GM12878 (cell line): ENCODE results near the gene TAC3. TPM values are rescaled to one million over a fixed set of nuclear protein-coding genes. Genes with fewer than 3 reads are reported as not detected.

Experiments used
- BHLHE40 ChIP-seq, 2 experiments: fragments of 450-650 bp in 1 of 2; IDR thresholded peaks; 2 replicates each; pipeline ENCODE4 v1.6.1; 2011 to 2017; ENCODE audit warnings: low read depth in 2 of 2, borderline replicate concordance in 1 of 2, improper control_type of control experiment in 1 of 2, low read length in 1 of 2, mild to moderate bottlenecking in 1 of 2
- HCFC1 ChIP-seq: fragments of 150-350 bp; IDR thresholded peaks from 2 replicates; pipeline ENCODE4 v1.6.1; 2014; ENCODE audit warnings: low read length
- JUNB ChIP-seq: IDR thresholded peaks from 2 replicates; pipeline ENCODE4 v1.6.1; 2016; ENCODE audit warnings: antibody characterized with exemption, mild to moderate bottlenecking
- NFXL1 ChIP-seq: fragments of 450-650 bp; IDR thresholded peaks from 2 replicates; pipeline ENCODE4 v1.6.1; 2017; ENCODE audit warnings: antibody characterized with exemption, mild to moderate bottlenecking, borderline replicate concordance
- RAD21 ChIP-seq: IDR thresholded peaks from 2 replicates; pipeline ENCODE4 v1.6.1; 2011; ENCODE audit warnings: mild to moderate bottlenecking, low read depth, low read length, moderate library complexity; ENCODE audit not compliant: insufficient read depth
- SIN3A ChIP-seq: IDR thresholded peaks from 2 replicates; pipeline ENCODE4 v1.6.1; 2012; ENCODE audit warnings: low read depth, low read length, improper control_type of control experiment
- SMC3 ChIP-seq: IDR thresholded peaks from 2 replicates; pipeline ENCODE4 v1.6.1; 2011; ENCODE audit warnings: low read length, improper control_type of control experiment, borderline replicate concordance
- SUPT20H ChIP-seq: IDR thresholded peaks from 2 replicates; pipeline ENCODE4 v1.6.1; 2011; ENCODE audit warnings: low read depth, mild to moderate bottlenecking, low read length, moderate library complexity, borderline replicate concordance; ENCODE audit not compliant: control insufficient read depth
- TARDBP ChIP-seq: IDR thresholded peaks from 2 replicates; pipeline ENCODE4 v1.6.1; 2016; ENCODE audit warnings: borderline replicate concordance
- YBX1 ChIP-seq: fragments of 450-650 bp; IDR thresholded peaks from 2 replicates; pipeline ENCODE4 v1.6.1; 2016; ENCODE audit warnings: antibody characterized with exemption
- ZNF24 ChIP-seq: fragments of 450-650 bp; IDR thresholded peaks from 2 replicates; pipeline ENCODE4 v1.6.1; 2017; ENCODE audit warnings: antibody characterized with exemption, mild to moderate bottlenecking
- polyA plus RNA-seq, 11 experiments: library from polyadenylated mRNA; depleted of rRNA in 4 of 11; unstranded in 6 of 11; stranded (reverse) in 5 of 11; fragments of >200 nt; fragmentation: Nextera tagmentation in 4 of 11; fragmentation: Illumina TruSeq in 1 of 11; extraction: Ambion mirVana in 4 of 11; extraction: Trizol in 1 of 11; gene quantifications; 1 replicate in 1 of 11; 2 replicates in 10 of 11; pipeline versions ENCODE4 v1.2.1 to v1.2.3, GENCODE V29; 2011 to 2016; ENCODE audit warnings: inconsistent platforms in 2 of 11, missing spikeins in 2 of 11, low read depth in 1 of 11
- total RNA-seq, 4 experiments: library from RNA; depleted of rRNA in 3 of 4; stranded (reverse); fragments of >200 nt in 3 of 4; fragmentation: Illumina TruSeq in 1 of 4; extraction: Trizol in 1 of 4; gene quantifications; 2 replicates each; pipeline versions ENCODE4 v1.2.1 to v1.2.3, GENCODE V29; 2013 to 2021
- TF ChIP-seq, protein P1 (sequence below): fragments of 450-650 bp; conservative IDR thresholded peaks from 2 replicates; pipeline ENCODE4 v1.6.1; 2017; ENCODE audit warnings: mild to moderate bottlenecking, moderate library complexity
- TF ChIP-seq, protein P2 (sequence below): IDR thresholded peaks from 2 replicates; pipeline ENCODE4 v1.6.1; 2011; ENCODE audit warnings: low read depth, mild to moderate bottlenecking, low read length, moderate library complexity, borderline replicate concordance; ENCODE audit errors: extremely low read depth
- TF ChIP-seq, protein P3 (sequence below): fragments of 450-650 bp; IDR thresholded peaks from 2 replicates; pipeline ENCODE4 v1.6.1; 2017; ENCODE audit warnings: low read depth, mild to moderate bottlenecking, moderate library complexity
- TF ChIP-seq, protein P4 (sequence below): fragments of 450-650 bp; IDR thresholded peaks from 2 replicates; pipeline ENCODE4 v1.6.1; 2018; ENCODE audit warnings: borderline replicate concordance, mild to moderate bottlenecking; ENCODE audit not compliant: partially characterized antibody
- TF ChIP-seq, protein P5 (sequence below): IDR thresholded peaks from 2 replicates; pipeline ENCODE4 v1.6.1; 2011; ENCODE audit warnings: low read depth, low read length, improper control_type of control experiment, borderline replicate concordance
- TF ChIP-seq, protein P6 (sequence below): fragments of 450-650 bp; IDR thresholded peaks from 2 replicates; pipeline ENCODE4 v1.6.1; 2017; ENCODE audit warnings: antibody characterized with exemption, mild to moderate bottlenecking, moderate library complexity

TAC3 gene
- total and polyA plus RNA-seq, 10 of the 15 experiments (the other 5 are each of a cell fraction or from before 2014, with no cell fraction given), result 0.11 to 0.18 (median 0.13) TPM; not detected in 7

DNA sequence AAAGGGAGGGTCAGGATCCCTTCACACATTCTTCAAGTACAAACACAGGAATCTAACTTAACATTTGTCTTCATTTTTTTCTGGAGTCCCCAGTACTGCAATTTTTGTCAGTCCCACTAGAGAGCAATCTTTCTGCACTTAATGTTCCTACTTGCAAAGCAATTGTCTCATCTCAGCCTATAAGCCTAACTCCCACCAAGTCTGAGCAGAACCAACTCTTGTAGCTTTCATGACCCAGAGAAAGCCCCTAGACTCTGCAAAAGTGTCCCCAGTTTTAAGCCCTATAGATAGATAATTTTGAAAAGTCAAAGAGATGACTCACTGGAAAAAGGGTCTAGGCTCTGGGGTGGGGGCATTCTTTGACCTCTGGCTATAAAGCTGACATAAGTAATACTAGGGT, 8.2 kb downstream of the TAC3 start (continued):
- TF ChIP-seq YBX1 (no peak), TARDBP (no peak), RAD21 (peak; percentile 84), SMC3 (peak; percentile 83), HCFC1 (no peak), NFXL1 (no peak), ZNF24 (no peak), SIN3A (no peak), JUNB (0 out of 2 replicates have a peak, but pooled peaks have one; percentile 8), BHLHE40 (IDR thresholded peaks at IDR 0.05; ENCODE audit: borderline replicate concordance in 1 of 2, low read depth in 2 of 2, low read length in 1 of 2) (no peak), SUPT20H (no peak)
- TF ChIP-seq, protein P1, sequence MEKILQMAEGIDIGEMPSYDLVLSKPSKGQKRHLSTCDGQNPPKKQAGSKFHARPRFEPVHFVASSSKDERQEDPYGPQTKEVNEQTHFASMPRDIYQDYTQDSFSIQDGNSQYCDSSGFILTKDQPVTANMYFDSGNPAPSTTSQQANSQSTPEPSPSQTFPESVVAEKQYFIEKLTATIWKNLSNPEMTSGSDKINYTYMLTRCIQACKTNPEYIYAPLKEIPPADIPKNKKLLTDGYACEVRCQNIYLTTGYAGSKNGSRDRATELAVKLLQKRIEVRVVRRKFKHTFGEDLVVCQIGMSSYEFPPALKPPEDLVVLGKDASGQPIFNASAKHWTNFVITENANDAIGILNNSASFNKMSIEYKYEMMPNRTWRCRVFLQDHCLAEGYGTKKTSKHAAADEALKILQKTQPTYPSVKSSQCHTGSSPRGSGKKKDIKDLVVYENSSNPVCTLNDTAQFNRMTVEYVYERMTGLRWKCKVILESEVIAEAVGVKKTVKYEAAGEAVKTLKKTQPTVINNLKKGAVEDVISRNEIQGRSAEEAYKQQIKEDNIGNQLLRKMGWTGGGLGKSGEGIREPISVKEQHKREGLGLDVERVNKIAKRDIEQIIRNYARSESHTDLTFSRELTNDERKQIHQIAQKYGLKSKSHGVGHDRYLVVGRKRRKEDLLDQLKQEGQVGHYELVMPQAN, result no peak
- TF ChIP-seq, protein P2, sequence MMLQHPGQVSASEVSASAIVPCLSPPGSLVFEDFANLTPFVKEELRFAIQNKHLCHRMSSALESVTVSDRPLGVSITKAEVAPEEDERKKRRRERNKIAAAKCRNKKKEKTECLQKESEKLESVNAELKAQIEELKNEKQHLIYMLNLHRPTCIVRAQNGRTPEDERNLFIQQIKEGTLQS, result no peak
- TF ChIP-seq, protein P3, sequence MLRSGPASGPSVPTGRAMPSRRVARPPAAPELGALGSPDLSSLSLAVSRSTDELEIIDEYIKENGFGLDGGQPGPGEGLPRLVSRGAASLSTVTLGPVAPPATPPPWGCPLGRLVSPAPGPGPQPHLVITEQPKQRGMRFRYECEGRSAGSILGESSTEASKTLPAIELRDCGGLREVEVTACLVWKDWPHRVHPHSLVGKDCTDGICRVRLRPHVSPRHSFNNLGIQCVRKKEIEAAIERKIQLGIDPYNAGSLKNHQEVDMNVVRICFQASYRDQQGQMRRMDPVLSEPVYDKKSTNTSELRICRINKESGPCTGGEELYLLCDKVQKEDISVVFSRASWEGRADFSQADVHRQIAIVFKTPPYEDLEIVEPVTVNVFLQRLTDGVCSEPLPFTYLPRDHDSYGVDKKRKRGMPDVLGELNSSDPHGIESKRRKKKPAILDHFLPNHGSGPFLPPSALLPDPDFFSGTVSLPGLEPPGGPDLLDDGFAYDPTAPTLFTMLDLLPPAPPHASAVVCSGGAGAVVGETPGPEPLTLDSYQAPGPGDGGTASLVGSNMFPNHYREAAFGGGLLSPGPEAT, result no peak
- TF ChIP-seq, protein P4, sequence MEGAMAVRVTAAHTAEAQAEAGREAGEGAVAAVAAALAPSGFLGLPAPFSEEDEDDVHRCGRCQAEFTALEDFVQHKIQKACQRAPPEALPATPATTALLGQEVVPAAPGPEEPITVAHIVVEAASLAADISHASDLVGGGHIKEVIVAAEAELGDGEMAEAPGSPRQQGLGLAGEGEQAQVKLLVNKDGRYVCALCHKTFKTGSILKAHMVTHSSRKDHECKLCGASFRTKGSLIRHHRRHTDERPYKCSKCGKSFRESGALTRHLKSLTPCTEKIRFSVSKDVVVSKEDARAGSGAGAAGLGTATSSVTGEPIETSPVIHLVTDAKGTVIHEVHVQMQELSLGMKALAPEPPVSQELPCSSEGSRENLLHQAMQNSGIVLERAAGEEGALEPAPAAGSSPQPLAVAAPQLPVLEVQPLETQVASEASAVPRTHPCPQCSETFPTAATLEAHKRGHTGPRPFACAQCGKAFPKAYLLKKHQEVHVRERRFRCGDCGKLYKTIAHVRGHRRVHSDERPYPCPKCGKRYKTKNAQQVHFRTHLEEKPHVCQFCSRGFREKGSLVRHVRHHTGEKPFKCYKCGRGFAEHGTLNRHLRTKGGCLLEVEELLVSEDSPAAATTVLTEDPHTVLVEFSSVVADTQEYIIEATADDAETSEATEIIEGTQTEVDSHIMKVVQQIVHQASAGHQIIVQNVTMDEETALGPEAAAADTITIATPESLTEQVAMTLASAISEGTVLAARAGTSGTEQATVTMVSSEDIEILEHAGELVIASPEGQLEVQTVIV, result no peak
- TF ChIP-seq, protein P5, sequence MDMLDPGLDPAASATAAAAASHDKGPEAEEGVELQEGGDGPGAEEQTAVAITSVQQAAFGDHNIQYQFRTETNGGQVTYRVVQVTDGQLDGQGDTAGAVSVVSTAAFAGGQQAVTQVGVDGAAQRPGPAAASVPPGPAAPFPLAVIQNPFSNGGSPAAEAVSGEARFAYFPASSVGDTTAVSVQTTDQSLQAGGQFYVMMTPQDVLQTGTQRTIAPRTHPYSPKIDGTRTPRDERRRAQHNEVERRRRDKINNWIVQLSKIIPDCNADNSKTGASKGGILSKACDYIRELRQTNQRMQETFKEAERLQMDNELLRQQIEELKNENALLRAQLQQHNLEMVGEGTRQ, result no peak
- TF ChIP-seq, protein P6, sequence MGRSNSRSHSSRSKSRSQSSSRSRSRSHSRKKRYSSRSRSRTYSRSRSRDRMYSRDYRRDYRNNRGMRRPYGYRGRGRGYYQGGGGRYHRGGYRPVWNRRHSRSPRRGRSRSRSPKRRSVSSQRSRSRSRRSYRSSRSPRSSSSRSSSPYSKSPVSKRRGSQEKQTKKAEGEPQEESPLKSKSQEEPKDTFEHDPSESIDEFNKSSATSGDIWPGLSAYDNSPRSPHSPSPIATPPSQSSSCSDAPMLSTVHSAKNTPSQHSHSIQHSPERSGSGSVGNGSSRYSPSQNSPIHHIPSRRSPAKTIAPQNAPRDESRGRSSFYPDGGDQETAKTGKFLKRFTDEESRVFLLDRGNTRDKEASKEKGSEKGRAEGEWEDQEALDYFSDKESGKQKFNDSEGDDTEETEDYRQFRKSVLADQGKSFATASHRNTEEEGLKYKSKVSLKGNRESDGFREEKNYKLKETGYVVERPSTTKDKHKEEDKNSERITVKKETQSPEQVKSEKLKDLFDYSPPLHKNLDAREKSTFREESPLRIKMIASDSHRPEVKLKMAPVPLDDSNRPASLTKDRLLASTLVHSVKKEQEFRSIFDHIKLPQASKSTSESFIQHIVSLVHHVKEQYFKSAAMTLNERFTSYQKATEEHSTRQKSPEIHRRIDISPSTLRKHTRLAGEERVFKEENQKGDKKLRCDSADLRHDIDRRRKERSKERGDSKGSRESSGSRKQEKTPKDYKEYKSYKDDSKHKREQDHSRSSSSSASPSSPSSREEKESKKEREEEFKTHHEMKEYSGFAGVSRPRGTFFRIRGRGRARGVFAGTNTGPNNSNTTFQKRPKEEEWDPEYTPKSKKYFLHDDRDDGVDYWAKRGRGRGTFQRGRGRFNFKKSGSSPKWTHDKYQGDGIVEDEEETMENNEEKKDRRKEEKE, result no peak
